ENCODE results near the gene CCDC77. TPM values are rescaled to one million over a fixed set of nuclear protein-coding genes. Genes with fewer than 3 reads are reported as not detected.
"Not testable (repeated sequence)": the region's sequence is repeated elsewhere in the genome, so short reads cannot be mapped to it uniquely, and the experiment has no call there.

The CCDC77 gene
- total and polyA plus RNA-seq, 2 donors (not counting 3 experiments of a cell fraction or from before 2014, with no cell fraction given) = 4.1 to 12.9 TPM

DNA sequence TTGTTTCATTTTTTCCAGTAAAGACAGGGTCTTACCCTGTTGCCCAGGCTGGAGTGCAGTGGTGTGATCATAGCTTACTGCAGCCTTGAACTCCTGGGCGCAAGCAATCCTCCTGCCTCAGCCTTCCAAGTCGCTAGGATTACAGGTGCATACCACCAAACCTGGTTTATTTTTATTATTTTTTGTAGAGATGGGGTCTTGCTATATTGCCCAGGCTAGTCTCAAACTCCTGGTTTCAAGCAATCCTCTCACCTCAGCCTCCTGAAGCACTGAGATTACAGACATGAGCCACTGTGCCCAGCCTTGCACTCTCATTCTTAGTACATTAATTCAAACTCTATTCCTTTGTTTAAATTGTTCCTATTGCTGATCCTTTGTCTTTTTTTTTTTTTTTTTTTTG, 34.3 kb downstream of the CCDC77 start:
- POLR2A ChIA-PET; dilution Hi-C loops (cut with MboI; ENCODE audit: extremely low pct_ligation_motif_present, low sequenced_read_pairs); H2AFZ ChIP-seq (ENCODE audit: low read depth, low read length); H3K4me1 ChIP-seq (ENCODE audit: control insufficient read depth, extremely low read depth, insufficient read depth, low read length); H3K9me3 ChIP-seq (replicated peaks; ENCODE audit: control insufficient read depth, insufficient read depth, low read length); H3K27ac ChIP-seq (ENCODE audit: insufficient read depth, low read depth, low read length); H3K27me3 ChIP-seq (ENCODE audit: control insufficient read depth in 2 of 2, insufficient read depth in 2 of 2, low read length in 2 of 2); H3K4me3 ChIP-seq (replicated peaks in 1 of 3; ENCODE audit: insufficient read depth in 1 of 3, low read depth in 1 of 3, low read length in 3 of 3); H4K20me1 ChIP-seq (replicated peaks; ENCODE audit: control insufficient read depth, extremely low read depth, insufficient read depth, low read length); FAIRE-seq; H3K9me1 ChIP-seq (replicated peaks; ENCODE audit: control insufficient read depth, extremely low read depth, insufficient read depth, low read length); intact Hi-C loops (cut with micrococcal nuclease); DNase-seq (ENCODE audit: low read depth, low spot score); H3K79me2 ChIP-seq (ENCODE audit: control insufficient read depth, insufficient read depth, low read length); CTCF ChIA-PET; BruUV-seq (replicated peaks); H3K9ac ChIP-seq (replicated peaks; ENCODE audit: extremely low read depth, insufficient read depth, low read length); H3K4me2 ChIP-seq (ENCODE audit: insufficient read depth, low read length); H3K36me3 ChIP-seq (ENCODE audit: control insufficient read depth in 2 of 2, extremely low read depth in 1 of 2, insufficient read depth in 2 of 2, low read length in 2 of 2): not testable (repeated sequence)

DNA sequence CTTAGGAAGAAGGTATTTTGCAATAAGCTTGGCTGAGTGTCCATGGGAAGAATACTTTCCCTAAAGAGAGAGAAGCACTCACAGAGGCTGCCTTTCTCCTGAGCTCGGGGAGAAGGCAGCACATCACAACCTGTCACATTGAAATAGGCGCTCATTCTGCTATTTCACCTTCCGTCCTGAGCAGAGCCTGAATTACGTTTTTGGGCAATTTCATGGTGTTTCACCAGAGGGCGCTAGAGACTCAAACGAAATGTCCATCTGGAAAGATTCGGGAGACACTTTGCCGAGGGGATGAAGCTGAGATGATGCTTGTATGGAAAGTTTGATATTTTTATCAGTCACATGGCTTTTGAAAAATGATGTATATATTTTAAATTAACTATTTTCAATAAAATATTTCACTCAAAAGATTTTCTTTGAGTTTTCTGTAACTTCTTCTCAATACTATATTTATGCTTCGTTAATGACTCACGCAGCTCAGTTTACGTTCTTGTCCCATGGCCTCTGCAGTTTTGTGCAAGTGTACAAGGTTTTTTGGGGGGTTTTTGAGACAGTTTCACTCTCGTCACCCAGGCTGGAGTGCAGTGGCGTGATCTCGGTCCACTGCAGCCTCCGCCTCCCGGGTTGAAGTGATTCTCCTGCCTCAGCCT, 40.9 kb downstream of the CCDC77 start:
- no peak overlapping the region for H3K27ac ChIP-seq (ENCODE audit: insufficient read depth, low read depth, low read length)

More for the DNA sequence above, 40.9 kb downstream of the CCDC77 start:
- no TSS peak for BruUV-seq (replicated peaks)
- FAIRE-seq = peak; percentile 87
- intact Hi-C loops (cut with micrococcal nuclease) = loop anchor here (1.0 to 2.0 kb wide), 2 partner anchors 96 to 105 kb away; no protein-coding TSS in a partner anchor
- TF ChIP-seq JUN (IDR thresholded peaks at IDR 0.05; ENCODE audit: borderline replicate concordance, insufficient read depth, insufficient read length, low read depth) (no peak), CTCF (IDR thresholded peaks at IDR 0.05; ENCODE audit: extremely low read depth in 1 of 2, insufficient read depth in 1 of 2, low read depth in 1 of 2, low read length in 2 of 2) (peak; percentile 73)
- Histone ChIP-seq H3K4me1 (ENCODE audit: control insufficient read depth, extremely low read depth, insufficient read depth, low read length) (no peaks in the 10 kb centered on the region), H2AFZ (ENCODE audit: low read depth, low read length) (no peak overlapping the region), H3K4me3 (replicated peaks in 1 of 3; ENCODE audit: insufficient read depth in 1 of 3, low read depth in 1 of 3, low read length in 3 of 3) (no peak overlapping the region), H3K27me3 (ENCODE audit: control insufficient read depth in 2 of 2, insufficient read depth in 2 of 2, low read length in 2 of 2) (peaks cover 2% of the 10 kb centered on the region in 2 experiments), H4K20me1 (replicated peaks; ENCODE audit: control insufficient read depth, extremely low read depth, insufficient read depth, low read length) (no peaks in the 10 kb centered on the region), H3K9ac (replicated peaks; ENCODE audit: extremely low read depth, insufficient read depth, low read length) (no peak overlapping the region), H3K9me1 (replicated peaks; ENCODE audit: control insufficient read depth, extremely low read depth, insufficient read depth, low read length) (no peaks in the 10 kb centered on the region), H3K4me2 (ENCODE audit: insufficient read depth, low read length) (no peak overlapping the region), H3K36me3 (ENCODE audit: control insufficient read depth in 2 of 2, extremely low read depth in 1 of 2, insufficient read depth in 2 of 2, low read length in 2 of 2) (no peaks in the 10 kb centered on the region), H3K79me2 (ENCODE audit: control insufficient read depth, insufficient read depth, low read length) (no peaks in the 10 kb centered on the region), H3K9me3 (replicated peaks; ENCODE audit: control insufficient read depth, insufficient read depth, low read length) (no peaks in the 10 kb centered on the region)
- peak; percentile 59 for DNase-seq (ENCODE audit: low read depth, low spot score)
- CTCF ChIA-PET = interaction anchor here (0.6 to 7.7 kb wide), 44 partner anchors 8 to 1163 kb away, joined by 3 to 173 read pairs (median 4); partner anchors contain the start of genes B4GALNT3, CCDC77 and RAD52
- POLR2A ChIA-PET = no interaction called here
- dilution Hi-C loops (cut with MboI; ENCODE audit: extremely low pct_ligation_motif_present, low sequenced_read_pairs) = no loop called here
